ENCODE results near the gene TMCC1. TPM values are rescaled to one million over a fixed set of nuclear protein-coding genes. Genes with fewer than 3 reads are reported as not detected.

The TMCC1 gene
- total RNA-seq, 2 experiments from 2014 or later = 33.3 to 33.8 TPM

GRCh38 chr3:129940086-129940485 lies 46.6 kb upstream of the TMCC1 start:
- no peak for ATAC-seq (ENCODE audit: poor library complexity)
- Histone ChIP-seq H3K36me3 (ENCODE audit: insufficient read depth, low read length) (no peaks in the 10 kb centered on the region), H3K27me3 (ENCODE audit: control insufficient read depth in 1 of 2, insufficient read depth in 2 of 2, low read length in 2 of 2) (no peaks in the 10 kb centered on the region), H3K27ac (ENCODE audit: low read depth in 1 of 2, low read length in 2 of 2) (no peak overlapping the region), H3K9me3 (ENCODE audit: control insufficient read depth in 1 of 2, insufficient read depth in 1 of 2, low read length in 2 of 2) (no peaks in the 10 kb centered on the region), H3K4me3 (ENCODE audit: low read length) (no peak overlapping the region), H3K4me1 (ENCODE audit: insufficient read depth, low read length) (peaks cover 5% of the 10 kb centered on the region)
- Mint-ChIP-seq H3K36me3 (ENCODE audit: low read depth) (no peaks in the 10 kb centered on the region), H3K4me3 (no peak overlapping the region), H3K9me3 (no peaks in the 10 kb centered on the region), H3K27me3 (no peaks in the 10 kb centered on the region), H3K4me1 (ENCODE audit: low read depth) (peaks cover 10% of the 10 kb centered on the region), H3K27ac (no peak overlapping the region)
- DNase-seq = no peak
- ChIA-PET CTCF (no interaction called here), POLR2A (no interaction called here)
- intact Hi-C loops (cut with DNase I, micrococcal nuclease) = loop anchor here in 1 of 2 experiments (5.0 kb wide), 1 partner anchor 62 kb away; no protein-coding TSS in a partner anchor
- no peak for TF ChIP-seq CTCF (IDR thresholded peaks at IDR 0.05)

- H3K27ac Mint-ChIP-seq = no peak overlapping the region
- peaks cover 9% of the 10 kb centered on the region for H3K4me1 ChIP-seq (ENCODE audit: insufficient read depth, low read length)
- H3K9me3 Mint-ChIP-seq = no peaks in the 10 kb centered on the region
- TF ChIP-seq CTCF (IDR thresholded peaks at IDR 0.05) = no peak
- H3K36me3 ChIP-seq (ENCODE audit: insufficient read depth, low read length) = no peaks in the 10 kb centered on the region
- no peaks in the 10 kb centered on the region for H3K9me3 ChIP-seq (ENCODE audit: control insufficient read depth in 1 of 2, insufficient read depth in 1 of 2, low read length in 2 of 2)
- H3K27me3 ChIP-seq (ENCODE audit: control insufficient read depth in 1 of 2, insufficient read depth in 2 of 2, low read length in 2 of 2) = no peaks in the 10 kb centered on the region
- peak overlapping the region; percentile 40 for H3K4me3 Mint-ChIP-seq
- no peak overlapping the region for H3K4me3 ChIP-seq (ENCODE audit: low read length)
- CTCF ChIA-PET = no interaction called here
- no peak for ATAC-seq (ENCODE audit: poor library complexity)
- POLR2A ChIA-PET = no interaction called here
- intact Hi-C loops (cut with DNase I, micrococcal nuclease) = loop anchor here (10.0 kb wide), 2 partner anchors 114 to 166 kb away; no protein-coding TSS in a partner anchor
- DNase-seq = no peak
- no peak overlapping the region for H3K27ac ChIP-seq (ENCODE audit: low read depth in 1 of 2, low read length in 2 of 2)
- H3K4me1 Mint-ChIP-seq (ENCODE audit: low read depth) = peaks cover 16% of the 10 kb centered on the region
- peaks cover 3% of the 10 kb centered on the region for H3K27me3 Mint-ChIP-seq
- H3K36me3 Mint-ChIP-seq (ENCODE audit: low read depth) = no peaks in the 10 kb centered on the region
These were observed 44.8 kb upstream of the TMCC1 start for GRCh38 chr3:129938140-129938930.

GRCh38 chr3:129937717-129938116 lies 44.2 kb upstream of the TMCC1 start:
- Mint-ChIP-seq H3K4me1 (ENCODE audit: low read depth) (peaks cover 16% of the 10 kb centered on the region), H3K36me3 (ENCODE audit: low read depth) (no peaks in the 10 kb centered on the region), H3K27ac (no peak overlapping the region), H3K27me3 (peaks cover 3% of the 10 kb centered on the region), H3K4me3 (no peak overlapping the region), H3K9me3 (no peaks in the 10 kb centered on the region)
- CTCF ChIA-PET = no interaction called here
- Histone ChIP-seq H3K27me3 (ENCODE audit: control insufficient read depth in 1 of 2, insufficient read depth in 2 of 2, low read length in 2 of 2) (no peaks in the 10 kb centered on the region), H3K4me1 (ENCODE audit: insufficient read depth, low read length) (peaks cover 9% of the 10 kb centered on the region), H3K36me3 (ENCODE audit: insufficient read depth, low read length) (no peaks in the 10 kb centered on the region), H3K27ac (ENCODE audit: low read depth in 1 of 2, low read length in 2 of 2) (no peak overlapping the region), H3K9me3 (ENCODE audit: control insufficient read depth in 1 of 2, insufficient read depth in 1 of 2, low read length in 2 of 2) (no peaks in the 10 kb centered on the region), H3K4me3 (ENCODE audit: low read length) (no peak overlapping the region)
- DNase-seq (no peak), ATAC-seq (ENCODE audit: poor library complexity) (no peak)
- POLR2A ChIA-PET = no interaction called here
- no peak for TF ChIP-seq CTCF (IDR thresholded peaks at IDR 0.05)
- intact Hi-C loops (cut with DNase I, micrococcal nuclease) = loop anchor here (10.0 kb wide), 2 partner anchors 113 to 167 kb away; no protein-coding TSS in a partner anchor
